MG63 (cell line): ENCODE measurements around the gene PERP. TPM values are rescaled to one million over a fixed set of nuclear protein-coding genes. Genes with fewer than 3 reads are reported as not detected.
"Not testable (repeated sequence)": the region's sequence is repeated elsewhere in the genome, so short reads cannot be mapped to it uniquely, and the experiment has no call there.

ENCODE experiments used
- DNase-seq: peaks from one replicate; pipeline ENCODE4 v3.0.0-alpha.2; 2020
- H3K27me3 ChIP-seq: fragments of 250-450 bp; sonication (Bioruptor Pico); 2 replicates; pipeline ENCODE4 v1.5.1; 2020; ENCODE audit warnings: mild to moderate bottlenecking, moderate library complexity
- H3K36me3 ChIP-seq: fragments of 250-450 bp; sonication (Bioruptor Pico); 2 replicates; pipeline ENCODE4 v1.5.1; 2020; ENCODE audit warnings: mild to moderate bottlenecking, moderate library complexity
- H3K4me3 ChIP-seq: fragments of 250-450 bp; sonication (Bioruptor Pico); 2 replicates; pipeline ENCODE4 v1.5.1; 2020; ENCODE audit warnings: mild to moderate bottlenecking, moderate library complexity
- H3K9me3 ChIP-seq: fragments of 250-450 bp; sonication (Bioruptor Pico); 2 replicates; pipeline ENCODE4 v1.5.1; 2020; ENCODE audit warnings: mild to moderate bottlenecking, moderate library complexity
- total RNA-seq: library from RNA; depleted of rRNA; stranded (reverse); fragments of >200 nt; shearing (Covaris generic); gene quantifications from 2 replicates; pipeline ENCODE4 v1.2.3, GENCODE V29; 2014; ENCODE audit warnings: low replicate concordance; rRNA removed

PERP gene
- total RNA-seq, 1 experiment from 2014 or later, result 43.6 TPM

GRCh38 chr6:138087593-138088325 lies 19.5 kb downstream of the PERP start:
- no peaks in the 10 kb centered on the region; the same call in 1 of the 2 replicates for H3K9me3 ChIP-seq
- H3K27me3 ChIP-seq, result no peaks in the 10 kb centered on the region
- no peak overlapping the region for H3K4me3 ChIP-seq
- H3K36me3 ChIP-seq, result peaks cover 24% of the 10 kb centered on the region
- peak; percentile 30 for DNase-seq

GRCh38 chr6:138086573-138087196 lies 20.5 kb downstream of the PERP start:
- no peaks in the 10 kb centered on the region for H3K27me3 ChIP-seq
- H3K4me3 ChIP-seq, result no peak overlapping the region
- DNase-seq, result peak; percentile 73
- H3K36me3 ChIP-seq, result peaks cover 18% of the 10 kb centered on the region
- no peaks in the 10 kb centered on the region; the same call in 1 of the 2 replicates for H3K9me3 ChIP-seq

DNA sequence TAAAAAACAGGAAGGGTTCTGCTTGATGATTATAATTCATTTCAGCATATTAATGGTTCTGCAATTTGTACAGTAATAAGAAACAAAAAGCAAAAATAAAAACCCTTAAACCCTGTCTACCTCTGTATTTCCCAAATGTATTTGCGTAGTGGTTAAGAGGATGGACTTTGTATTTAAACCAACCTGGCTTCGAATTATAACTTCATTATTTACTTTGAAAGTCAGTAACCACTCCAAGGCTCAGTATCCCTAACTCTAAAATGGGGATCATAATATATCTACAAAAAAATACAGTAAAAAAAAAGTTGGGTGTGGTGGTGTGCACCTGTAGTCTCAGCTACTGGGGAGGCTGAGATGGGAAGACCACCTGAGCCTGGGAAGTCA lies 21.4 kb downstream of the PERP start:
- Histone ChIP-seq H3K4me3 (no peak overlapping the region), H3K27me3 (no peaks in the 10 kb centered on the region), H3K9me3 (no peaks in the 10 kb centered on the region; the same call in 1 of the 2 replicates), H3K36me3 (peaks cover 9% of the 10 kb centered on the region)
- DNase-seq, result no peak

DNA sequence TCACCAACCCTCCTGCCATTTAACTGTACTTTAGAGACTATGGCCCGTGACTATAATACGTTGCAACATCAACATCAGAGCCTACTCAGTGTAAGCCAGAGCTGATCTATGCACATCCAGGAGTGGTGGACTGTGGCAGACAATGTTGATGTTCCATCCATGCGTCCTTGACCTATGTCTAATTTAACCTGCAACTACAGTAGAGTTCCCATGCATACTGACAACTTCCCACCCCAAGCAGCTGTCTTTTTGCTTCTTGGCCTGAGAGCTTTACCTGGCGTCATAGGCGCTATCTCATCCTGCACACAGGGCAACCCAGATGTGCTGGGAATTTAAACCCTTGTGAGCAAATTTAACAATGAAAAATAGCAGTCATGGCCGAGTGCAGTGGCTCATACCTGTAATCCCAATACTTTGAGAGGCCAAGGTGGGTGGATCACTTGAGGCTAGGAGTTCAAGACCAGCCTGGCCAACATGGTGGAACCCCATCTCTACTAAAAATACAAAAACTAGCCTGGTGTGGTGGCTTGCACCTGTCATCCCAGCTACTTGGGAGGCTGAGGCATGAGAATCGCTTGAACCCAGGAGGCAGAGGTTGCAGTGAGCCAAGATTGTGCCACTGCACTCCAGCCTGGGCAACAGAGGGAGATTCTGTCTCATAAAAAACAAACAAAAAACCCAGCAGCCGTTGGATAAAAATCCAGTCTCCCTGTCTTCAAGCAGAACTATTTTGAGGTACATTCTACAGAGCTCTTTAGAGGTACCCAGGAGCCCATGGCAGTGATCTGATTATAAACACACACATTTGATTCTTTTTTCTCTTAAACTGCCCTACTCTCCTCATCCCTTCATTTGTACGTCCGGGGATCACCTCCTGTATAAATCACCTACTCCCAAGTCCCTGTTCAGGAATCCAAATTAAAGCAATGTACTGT lies 22.0 kb downstream of the PERP start:
- no peak for DNase-seq
- Histone ChIP-seq H3K4me3 (no peak overlapping the region), H3K27me3 (no peaks in the 10 kb centered on the region), H3K9me3 (peaks cover 3% of the 10 kb centered on the region), H3K36me3 (peaks cover 5% of the 10 kb centered on the region)

DNA sequence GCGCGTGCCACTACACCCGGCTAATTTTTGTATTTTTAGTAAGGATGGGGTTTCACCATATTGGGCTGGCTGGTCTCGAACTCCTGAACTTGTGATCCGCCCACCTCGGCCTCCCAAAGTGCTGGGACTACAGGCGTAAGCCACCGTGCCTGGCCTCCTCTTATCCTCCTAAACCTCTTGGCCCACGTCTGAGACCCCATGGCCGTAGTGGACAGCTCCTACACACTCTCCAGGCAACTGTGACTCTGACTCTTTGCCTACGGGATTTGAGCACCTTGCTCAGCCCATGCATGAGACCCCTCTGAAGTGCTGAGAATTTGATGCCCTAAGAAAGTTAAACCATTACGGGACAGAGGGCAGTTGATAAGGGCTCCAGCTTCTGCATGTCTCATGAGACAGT lies 25.0 kb downstream of the PERP start:
- Histone ChIP-seq H3K27me3 (no peaks in the 10 kb centered on the region), H3K9me3 (peaks cover 18% of the 10 kb centered on the region), H3K36me3 (no peaks in the 10 kb centered on the region), H3K4me3 (no peak overlapping the region)
- no peak for DNase-seq

DNA sequence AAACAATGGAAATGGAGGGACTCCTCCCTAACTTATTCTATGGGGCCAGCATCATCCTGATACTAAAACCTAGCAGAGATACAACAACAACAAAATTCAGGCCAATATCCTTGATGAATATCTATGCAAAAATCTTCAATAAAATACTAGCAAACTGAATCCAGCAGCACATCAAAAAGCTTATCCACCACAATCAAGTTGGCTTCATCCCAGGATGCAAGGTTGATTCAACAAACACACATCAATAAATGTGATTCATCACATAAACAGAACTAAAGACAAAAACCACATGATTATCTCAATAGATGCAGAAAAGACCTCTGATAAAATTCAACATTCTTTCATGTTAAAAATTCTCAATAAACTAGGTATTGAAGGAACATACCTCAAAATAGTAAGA lies 27.7 kb downstream of the PERP start:
- not testable (repeated sequence) for H3K36me3 ChIP-seq, H3K27me3 ChIP-seq, H3K4me3 ChIP-seq
- peak; percentile 32 for DNase-seq
- H3K9me3 ChIP-seq, result peaks cover 22% of the 10 kb centered on the region

DNA sequence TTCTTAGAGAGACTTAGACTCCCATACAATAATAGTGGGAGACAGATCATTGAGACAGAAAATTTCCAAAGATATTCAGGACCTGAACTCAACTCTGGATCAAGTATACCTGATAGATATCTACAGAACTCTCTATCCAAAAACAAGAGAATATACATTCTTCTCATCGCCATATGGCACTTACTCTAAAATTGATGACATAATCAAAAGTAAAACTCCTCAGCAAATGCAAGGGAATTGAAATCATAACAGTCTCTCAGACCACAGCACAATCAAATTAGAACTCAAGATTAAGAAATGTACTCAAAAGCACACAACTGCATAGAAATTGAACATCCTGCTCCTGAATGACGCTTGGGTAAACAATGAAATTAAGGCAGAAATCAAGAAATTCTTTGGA lies 28.7 kb downstream of the PERP start:
- H3K36me3 ChIP-seq, result no peaks in the 10 kb centered on the region
- DNase-seq, result no peak
- H3K4me3 ChIP-seq, result no peak overlapping the region
- H3K9me3 ChIP-seq, result peaks cover 27% of the 10 kb centered on the region
- H3K27me3 ChIP-seq, result no peaks in the 10 kb centered on the region

DNA sequence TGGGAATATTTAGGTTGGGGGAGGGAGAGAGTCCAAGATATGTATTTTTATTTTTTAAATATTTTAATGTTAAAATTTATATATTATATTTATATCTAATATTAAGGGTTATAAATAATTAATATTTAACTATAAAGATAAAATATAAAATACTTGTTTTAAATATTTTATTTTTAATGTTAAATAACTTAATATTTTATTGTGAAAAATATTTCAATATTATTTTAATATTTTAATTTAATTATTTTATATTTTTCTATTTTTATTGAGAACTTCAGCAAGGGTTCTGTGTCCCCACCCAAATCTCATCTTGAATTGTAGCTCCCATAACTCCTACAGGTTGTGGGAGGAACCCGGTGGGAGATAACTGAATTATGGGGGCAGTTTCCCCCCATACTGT lies 34.0 kb downstream of the PERP start:
- Histone ChIP-seq H3K36me3 (no peaks in the 10 kb centered on the region), H3K9me3 (peaks cover 19% of the 10 kb centered on the region), H3K27me3 (no peaks in the 10 kb centered on the region), H3K4me3 (no peak overlapping the region)
- DNase-seq, result no peak

GRCh38 chr6:138063726-138064125 lies 43.5 kb downstream of the PERP start:
- H3K4me3 ChIP-seq, result no peak overlapping the region
- H3K36me3 ChIP-seq, result no peaks in the 10 kb centered on the region
- no peaks in the 10 kb centered on the region for H3K27me3 ChIP-seq
- no peak for DNase-seq
- peaks cover 2% of the 10 kb centered on the region; the same call in 1 of the 2 replicates for H3K9me3 ChIP-seq

DNA sequence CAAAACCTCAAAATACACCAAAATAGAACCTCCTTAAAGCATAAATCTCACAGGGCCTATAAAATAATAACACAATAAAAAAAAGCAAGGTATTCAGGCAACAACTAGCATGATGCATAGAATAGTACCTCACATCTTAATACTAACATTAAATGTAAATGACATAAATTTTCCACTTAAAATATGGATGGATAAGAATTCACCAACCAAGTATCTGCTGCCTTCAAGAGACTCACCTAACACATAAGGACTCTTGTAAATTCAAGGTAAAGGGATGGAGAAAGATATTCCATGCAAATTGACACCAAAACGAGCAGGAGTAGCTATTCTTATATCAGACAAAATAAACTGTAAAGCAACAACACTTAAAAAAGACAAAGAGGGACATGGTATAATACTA lies 52.2 kb downstream of the PERP start:
- DNase-seq, result no peak
- Histone ChIP-seq H3K9me3 (peaks cover 7% of the 10 kb centered on the region), H3K4me3 (no peak overlapping the region), H3K36me3 (no peaks in the 10 kb centered on the region), H3K27me3 (no peaks in the 10 kb centered on the region)

- Histone ChIP-seq H3K4me3 (no peak overlapping the region), H3K27me3 (no peaks in the 10 kb centered on the region), H3K9me3 (peaks cover 7% of the 10 kb centered on the region), H3K36me3 (no peaks in the 10 kb centered on the region)
- no peak for DNase-seq
These were observed 54.4 kb downstream of the PERP start for GRCh38 chr6:138052783-138053182.

DNA sequence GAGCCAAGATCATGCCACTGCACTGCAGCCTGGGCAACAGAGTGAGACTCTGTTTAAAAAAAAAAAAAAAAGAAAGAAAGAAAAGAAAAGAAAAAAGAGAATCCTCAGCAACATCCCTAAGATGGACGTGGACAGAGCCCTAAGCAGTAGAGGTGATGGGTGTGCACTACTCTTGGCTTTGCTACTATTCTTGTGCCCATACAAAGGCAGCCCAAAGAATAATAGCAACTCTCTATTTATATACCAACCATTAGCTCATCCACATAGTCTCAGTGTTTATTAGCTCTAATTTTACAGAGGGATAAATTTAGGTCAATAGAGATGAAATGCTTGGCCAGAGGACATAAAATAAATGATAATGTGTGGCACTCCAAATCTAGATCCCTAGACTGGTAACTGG lies 62.2 kb downstream of the PERP start:
- H3K36me3 ChIP-seq, result no peaks in the 10 kb centered on the region
- H3K4me3 ChIP-seq, result no peak overlapping the region
- H3K9me3 ChIP-seq, result no peaks in the 10 kb centered on the region
- DNase-seq, result no peak
- no peaks in the 10 kb centered on the region for H3K27me3 ChIP-seq

- H3K9me3 ChIP-seq, result no peaks in the 10 kb centered on the region
- H3K4me3 ChIP-seq, result no peak overlapping the region
- H3K27me3 ChIP-seq, result no peaks in the 10 kb centered on the region
- no peaks in the 10 kb centered on the region for H3K36me3 ChIP-seq
- no peak for DNase-seq
These were observed 62.8 kb downstream of the PERP start for GRCh38 chr6:138044458-138044857.

Other genes with a start within 250 kb of the PERP start
- gene TNFAIP3, start 240.2 kb downstream of the PERP start, total RNA-seq, result 0.79 and 2.4 TPM in 2 replicates
- 3.7 and 5.1 TPM in 2 replicates for gene ARFGEF3, start 54.5 kb upstream of the PERP start, total RNA-seq
- gene PBOV1, start 111.1 kb upstream of the PERP start, total RNA-seq, result not detected in 2 replicates